Forelimb muscle (tissue), 1 donor: ENCODE data around the gene UCK2. TPM values are rescaled to one million over a fixed set of nuclear protein-coding genes. Genes with fewer than 3 reads are reported as not detected.

ENCODE experiments used
- DNase-seq: peaks from one replicate; pipeline ENCODE4 v3.0.0-alpha.2; 2013; ENCODE audit warnings: low read depth
- polyA plus RNA-seq: library from polyadenylated mRNA; unstranded; fragments of 120-200 nt; gene quantifications from one replicate; pipeline ENCODE4 v1.2.1, GENCODE V29; 2013; ENCODE audit not compliant: insufficient read length

The UCK2 gene
- polyA plus RNA-seq, 1 donor = 13.4 TPM

GRCh38 chr1:165879946-165880345, 52.5 kb downstream of the UCK2 start:
- no peak for DNase-seq

- no peak for DNase-seq
Measured at GRCh38 chr1:165880993-165881392, 53.6 kb downstream of the UCK2 start.

- DNase-seq = no peak
Measured at GRCh38 chr1:165882168-165882837, 54.9 kb downstream of the UCK2 start.

GRCh38 chr1:165883056-165883455, 55.6 kb downstream of the UCK2 start:
- no peak for DNase-seq

- DNase-seq = no peak
Measured at GRCh38 chr1:165884009-165884689, 56.7 kb downstream of the UCK2 start.

GRCh38 chr1:165884690-165885304, 57.4 kb downstream of the UCK2 start:
- DNase-seq = no peak

- no peak for DNase-seq
Measured at GRCh38 chr1:165885305-165885694, 57.9 kb downstream of the UCK2 start.

GRCh38 chr1:165886193-165886592, 58.8 kb downstream of the UCK2 start:
- no peak for DNase-seq

GRCh38 chr1:165886983-165887382, 59.6 kb downstream of the UCK2 start:
- DNase-seq = no peak

GRCh38 chr1:165887877-165888551, 60.6 kb downstream of the UCK2 start:
- no peak for DNase-seq

GRCh38 chr1:165888552-165888920, 61.1 kb downstream of the UCK2 start:
- DNase-seq = no peak

- DNase-seq = no peak
Measured at GRCh38 chr1:165890684-165891083, 63.3 kb downstream of the UCK2 start.

- no peak for DNase-seq
Measured at GRCh38 chr1:165891111-165891860, 63.9 kb downstream of the UCK2 start.

- no peak for DNase-seq
Measured at GRCh38 chr1:165892935-165893334, 65.5 kb downstream of the UCK2 start.

- no peak for DNase-seq
Measured at GRCh38 chr1:165893507-165893906, 66.1 kb downstream of the UCK2 start.

- DNase-seq = no peak
Measured at GRCh38 chr1:165894591-165894990, 67.2 kb downstream of the UCK2 start.

GRCh38 chr1:165895451-165895871, 68.0 kb downstream of the UCK2 start:
- no peak for DNase-seq

GRCh38 chr1:165896277-165896676, 68.9 kb downstream of the UCK2 start:
- no peak for DNase-seq

GRCh38 chr1:165897326-165898303, 70.2 kb downstream of the UCK2 start:
- DNase-seq = no peak

- DNase-seq = no peak
Measured at GRCh38 chr1:165898837-165899236, 71.4 kb downstream of the UCK2 start.
